Activated naive CD8-positive, alpha-beta T cell treated with anti-CD3 and anti-CD28 coated beads for 36 hours (primary cell): ENCODE data around the gene WDR7. TPM values are rescaled to one million over a fixed set of nuclear protein-coding genes. Genes with fewer than 3 reads are reported as not detected.

Experiments used
- DNase-seq: peaks from one replicate; pipeline ENCODE4 v3.0.0; 2021
- H3K27ac Mint-ChIP-seq: one replicate; pipeline ENCODE4 v1.8.0; 2022; ENCODE audit warnings: mild to moderate bottlenecking, moderate library complexity, mixed read lengths
- H3K27me3 Mint-ChIP-seq: one replicate; pipeline ENCODE4 v1.8.0; 2022; ENCODE audit warnings: mild to moderate bottlenecking, mixed read lengths
- H3K36me3 Mint-ChIP-seq: one replicate; pipeline ENCODE4 v1.8.0; 2021; ENCODE audit warnings: mild to moderate bottlenecking, mixed read lengths
- H3K4me1 Mint-ChIP-seq: one replicate; pipeline ENCODE4 v1.8.0; 2021; ENCODE audit warnings: mixed read lengths
- H3K4me3 Mint-ChIP-seq: one replicate; pipeline ENCODE4 v1.8.0; 2022; ENCODE audit warnings: mild to moderate bottlenecking, moderate library complexity, mixed read lengths
- H3K9me3 Mint-ChIP-seq: one replicate; pipeline ENCODE4 v1.8.0; 2022; ENCODE audit warnings: mixed read lengths
- total RNA-seq, 2 experiments: library from RNA; stranded (reverse); gene quantifications; one replicate each; pipeline ENCODE4 v1.2.3, GENCODE V29; 2021

WDR7 gene
- total RNA-seq, 2 experiments from 2014 or later = 16.8 to 22.6 TPM

DNA sequence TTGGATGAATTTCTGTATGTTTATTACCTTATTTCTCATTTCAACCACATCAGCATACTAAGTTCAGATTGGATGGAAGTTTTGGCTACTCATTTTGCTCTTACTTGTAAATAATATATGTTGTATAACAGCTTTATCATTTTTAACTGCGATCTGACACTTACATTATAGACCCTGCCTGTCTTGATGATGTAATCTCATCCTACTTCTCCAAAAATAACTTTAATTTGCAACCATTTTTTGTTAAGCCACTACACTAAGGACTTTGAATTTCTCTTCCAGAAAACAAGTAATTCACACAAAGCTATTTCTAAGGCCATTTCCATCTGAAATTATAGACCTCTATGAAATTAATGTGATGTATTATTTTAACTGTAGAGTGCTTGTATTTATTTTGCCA, 240.7 kb downstream of the WDR7 start:
- no peaks in the 10 kb centered on the region for H3K9me3 Mint-ChIP-seq
- H3K36me3 Mint-ChIP-seq = peaks cover 4% of the 10 kb centered on the region
- no peaks in the 10 kb centered on the region for H3K4me1 Mint-ChIP-seq
- no peak overlapping the region for H3K4me3 Mint-ChIP-seq
- H3K27me3 Mint-ChIP-seq = no peaks in the 10 kb centered on the region
- no peak overlapping the region for H3K27ac Mint-ChIP-seq
- DNase-seq = no peak

- no peak overlapping the region for H3K4me3 Mint-ChIP-seq
Observed at GRCh38 chr18:56897122-56897521, 246.0 kb downstream of the WDR7 start.

GRCh38 chr18:56899660-56900059, 248.5 kb downstream of the WDR7 start:
- DNase-seq = no peak
- no peaks in the 10 kb centered on the region for H3K9me3 Mint-ChIP-seq
- H3K4me3 Mint-ChIP-seq = no peak overlapping the region
- H3K4me1 Mint-ChIP-seq = peaks cover 15% of the 10 kb centered on the region
- no peaks in the 10 kb centered on the region for H3K36me3 Mint-ChIP-seq
- no peak overlapping the region for H3K27ac Mint-ChIP-seq
- H3K27me3 Mint-ChIP-seq = no peaks in the 10 kb centered on the region

More at GRCh38 chr18:56897122-56897521, 246.0 kb downstream of the WDR7 start:
- H3K27me3 Mint-ChIP-seq = no peaks in the 10 kb centered on the region
- peaks cover 15% of the 10 kb centered on the region for H3K4me1 Mint-ChIP-seq
- no peak overlapping the region for H3K27ac Mint-ChIP-seq
- H3K9me3 Mint-ChIP-seq = no peaks in the 10 kb centered on the region
- DNase-seq = no peak
- H3K36me3 Mint-ChIP-seq = no peaks in the 10 kb centered on the region

- Mint-ChIP-seq H3K27ac (no peak overlapping the region), H3K9me3 (no peaks in the 10 kb centered on the region), H3K27me3 (no peaks in the 10 kb centered on the region), H3K36me3 (no peaks in the 10 kb centered on the region), H3K4me3 (no peak overlapping the region), H3K4me1 (peaks cover 15% of the 10 kb centered on the region)
- DNase-seq = no peak
Observed at GRCh38 chr18:56900195-56901094, 249.3 kb downstream of the WDR7 start.

DNA sequence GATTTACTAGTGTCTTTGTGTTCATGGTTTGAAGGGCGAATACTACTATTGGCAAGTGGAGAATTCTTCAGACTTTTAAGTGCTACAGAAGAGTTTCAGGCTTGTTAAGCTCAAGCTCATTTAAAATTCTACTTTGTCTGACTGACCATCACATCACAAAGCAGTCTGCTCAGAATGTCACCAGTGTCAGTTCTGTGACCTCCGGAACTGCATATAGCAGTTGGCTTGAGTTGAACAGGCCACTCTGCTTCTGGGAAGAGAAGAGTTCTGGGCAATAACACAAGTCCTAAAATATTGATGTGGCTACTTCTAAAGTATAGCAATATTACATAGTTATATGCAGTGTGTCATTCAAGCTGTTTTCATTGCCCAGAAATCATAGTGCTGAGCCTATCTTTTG, 250.8 kb downstream of the WDR7 start:
- no peak overlapping the region for H3K4me3 Mint-ChIP-seq
- H3K36me3 Mint-ChIP-seq = peaks cover 5% of the 10 kb centered on the region
- no peaks in the 10 kb centered on the region for H3K27me3 Mint-ChIP-seq
- DNase-seq = no peak
- no peaks in the 10 kb centered on the region for H3K9me3 Mint-ChIP-seq
- peaks cover 15% of the 10 kb centered on the region for H3K4me1 Mint-ChIP-seq
- no peak overlapping the region for H3K27ac Mint-ChIP-seq

DNA sequence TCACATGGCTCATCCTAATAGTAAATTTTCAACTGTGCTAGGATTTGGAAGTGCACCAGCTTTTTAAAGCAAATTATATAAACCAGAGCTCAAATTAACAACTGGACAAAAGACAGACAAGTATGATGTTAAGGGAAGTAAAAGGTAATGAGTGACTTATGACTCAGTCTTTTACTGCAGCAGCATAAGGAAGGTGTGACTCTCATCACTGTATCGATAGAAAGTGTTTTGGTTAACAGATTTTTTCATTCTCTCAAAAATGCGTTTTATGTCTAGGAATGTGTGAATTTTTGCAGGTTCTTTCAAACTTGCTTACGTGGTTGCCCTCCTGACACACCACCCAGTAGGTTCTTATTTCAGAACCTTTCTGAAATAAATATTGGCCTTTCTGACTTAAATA, 251.5 kb downstream of the WDR7 start:
- Mint-ChIP-seq H3K4me3 (no peak overlapping the region), H3K36me3 (peaks cover 5% of the 10 kb centered on the region), H3K4me1 (peaks cover 15% of the 10 kb centered on the region), H3K9me3 (no peaks in the 10 kb centered on the region), H3K27me3 (no peaks in the 10 kb centered on the region), H3K27ac (no peak overlapping the region)
- DNase-seq = no peak

DNA sequence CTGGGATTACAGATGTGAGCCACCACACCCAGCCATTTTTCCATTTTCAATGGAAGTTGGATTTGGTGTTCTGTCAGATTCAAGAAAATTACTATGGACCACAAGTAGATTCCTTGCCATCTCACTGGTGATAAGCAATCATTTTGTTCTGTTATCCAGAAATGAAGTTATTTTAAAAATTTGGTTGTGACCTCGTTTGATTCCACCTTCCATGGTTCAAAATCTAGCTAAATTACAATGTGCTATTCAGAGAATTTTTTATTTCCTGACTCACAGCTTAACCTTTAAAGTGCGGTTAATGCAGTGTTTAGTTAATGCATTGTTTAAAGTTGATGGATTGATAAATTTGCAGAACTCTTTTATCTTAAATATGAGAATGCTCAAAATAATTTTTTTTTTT, 252.5 kb downstream of the WDR7 start:
- H3K36me3 Mint-ChIP-seq = peaks cover 5% of the 10 kb centered on the region
- H3K9me3 Mint-ChIP-seq = no peaks in the 10 kb centered on the region
- no peak for DNase-seq
- H3K4me3 Mint-ChIP-seq = no peak overlapping the region
- H3K27ac Mint-ChIP-seq = no peak overlapping the region
- H3K27me3 Mint-ChIP-seq = no peaks in the 10 kb centered on the region
- peaks cover 10% of the 10 kb centered on the region for H3K4me1 Mint-ChIP-seq

DNA sequence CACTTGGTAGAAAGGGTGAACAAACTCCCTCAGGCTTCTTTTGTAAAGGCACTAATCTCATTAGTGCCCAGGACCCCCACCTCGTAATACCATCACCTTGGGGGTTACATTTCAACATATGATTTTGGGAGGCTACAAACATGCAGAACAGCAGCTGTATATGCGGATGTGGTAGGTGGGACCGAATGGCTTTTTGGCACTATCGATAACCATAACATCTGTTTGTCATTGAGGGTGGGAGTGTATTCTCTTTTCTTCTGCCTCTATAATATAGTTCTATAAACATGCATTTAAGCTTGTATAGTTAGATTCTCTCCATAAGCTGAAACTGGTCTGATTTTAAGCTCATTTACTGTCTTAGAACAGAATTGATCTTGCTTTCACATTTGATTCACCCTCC, 256.6 kb downstream of the WDR7 start:
- DNase-seq = no peak
- H3K4me1 Mint-ChIP-seq = no peaks in the 10 kb centered on the region
- H3K36me3 Mint-ChIP-seq = peaks cover 7% of the 10 kb centered on the region
- no peak overlapping the region for H3K27ac Mint-ChIP-seq
- H3K9me3 Mint-ChIP-seq = no peaks in the 10 kb centered on the region
- no peak overlapping the region for H3K4me3 Mint-ChIP-seq
- H3K27me3 Mint-ChIP-seq = no peaks in the 10 kb centered on the region

DNA sequence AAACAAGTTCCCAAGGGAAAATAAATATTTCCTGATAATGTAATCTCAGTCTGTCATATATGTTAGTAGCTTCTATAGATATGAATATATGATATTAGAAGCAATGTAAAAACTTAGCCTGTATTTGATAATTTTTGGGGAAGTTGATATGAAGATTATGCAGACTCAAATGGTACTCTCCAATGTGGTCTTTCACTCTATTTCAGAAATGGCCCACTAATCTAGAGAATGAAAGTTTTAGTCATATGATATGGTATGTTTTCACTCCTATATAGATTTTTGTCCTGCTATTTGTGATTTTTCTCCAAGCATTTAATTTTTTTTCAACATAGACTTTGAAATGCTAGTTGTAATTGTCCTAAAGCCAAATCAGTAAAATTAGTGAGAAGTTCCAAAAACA, 259.1 kb downstream of the WDR7 start:
- Mint-ChIP-seq H3K4me3 (no peak overlapping the region), H3K27ac (no peak overlapping the region), H3K9me3 (no peaks in the 10 kb centered on the region), H3K36me3 (peaks cover 11% of the 10 kb centered on the region), H3K4me1 (no peaks in the 10 kb centered on the region), H3K27me3 (no peaks in the 10 kb centered on the region)
- no peak for DNase-seq

- Mint-ChIP-seq H3K36me3 (peaks cover 10% of the 10 kb centered on the region), H3K4me3 (no peak overlapping the region), H3K27ac (no peak overlapping the region), H3K9me3 (no peaks in the 10 kb centered on the region), H3K4me1 (no peaks in the 10 kb centered on the region), H3K27me3 (no peaks in the 10 kb centered on the region)
- DNase-seq = no peak
Observed at GRCh38 chr18:56910967-56911366, 259.8 kb downstream of the WDR7 start.

GRCh38 chr18:56913941-56914340, 262.8 kb downstream of the WDR7 start:
- Mint-ChIP-seq H3K4me3 (no peak overlapping the region), H3K27ac (no peak overlapping the region), H3K4me1 (no peaks in the 10 kb centered on the region), H3K36me3 (peaks cover 8% of the 10 kb centered on the region), H3K9me3 (no peaks in the 10 kb centered on the region), H3K27me3 (no peaks in the 10 kb centered on the region)
- no peak for DNase-seq

DNA sequence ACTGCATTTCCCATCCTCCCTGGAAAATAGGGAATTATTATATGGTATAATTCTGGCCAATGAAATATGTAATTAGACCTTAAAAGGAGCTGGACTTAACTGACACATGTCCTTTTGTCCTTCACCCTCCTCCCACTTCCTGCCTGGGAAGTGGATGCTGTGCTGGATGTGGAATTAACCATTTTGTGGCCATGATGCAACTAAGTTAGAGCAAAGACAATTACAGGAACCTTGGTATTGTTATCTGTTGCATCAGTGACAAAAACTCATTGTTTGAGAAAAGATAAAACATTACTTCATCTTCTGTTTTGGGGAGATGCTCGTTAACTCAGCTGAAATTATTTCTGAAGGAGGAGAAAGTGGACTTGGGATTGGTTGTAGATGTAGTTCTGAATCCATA, 268.0 kb downstream of the WDR7 start:
- Mint-ChIP-seq H3K4me3 (no peak overlapping the region), H3K27me3 (no peaks in the 10 kb centered on the region), H3K36me3 (peaks cover 3% of the 10 kb centered on the region), H3K4me1 (no peaks in the 10 kb centered on the region), H3K9me3 (no peaks in the 10 kb centered on the region), H3K27ac (no peak overlapping the region)
- DNase-seq = no peak

GRCh38 chr18:56921896-56922480, 270.8 kb downstream of the WDR7 start:
- no peaks in the 10 kb centered on the region for H3K27me3 Mint-ChIP-seq
- H3K36me3 Mint-ChIP-seq = peaks cover 3% of the 10 kb centered on the region
- DNase-seq = no peak
- no peaks in the 10 kb centered on the region for H3K9me3 Mint-ChIP-seq
- H3K4me3 Mint-ChIP-seq = no peak overlapping the region
- H3K4me1 Mint-ChIP-seq = no peaks in the 10 kb centered on the region
- no peak overlapping the region for H3K27ac Mint-ChIP-seq

GRCh38 chr18:56926734-56927133, 275.6 kb downstream of the WDR7 start:
- no peak for DNase-seq
- no peak overlapping the region for H3K27ac Mint-ChIP-seq
- no peaks in the 10 kb centered on the region for H3K27me3 Mint-ChIP-seq
- H3K36me3 Mint-ChIP-seq = peaks cover 7% of the 10 kb centered on the region
- H3K4me3 Mint-ChIP-seq = no peak overlapping the region
- no peaks in the 10 kb centered on the region for H3K9me3 Mint-ChIP-seq
- no peaks in the 10 kb centered on the region for H3K4me1 Mint-ChIP-seq

- Mint-ChIP-seq H3K4me3 (no peak overlapping the region), H3K4me1 (no peaks in the 10 kb centered on the region), H3K36me3 (peaks cover 10% of the 10 kb centered on the region), H3K27ac (no peak overlapping the region), H3K27me3 (no peaks in the 10 kb centered on the region), H3K9me3 (no peaks in the 10 kb centered on the region)
- no peak for DNase-seq
Observed at GRCh38 chr18:56927786-56928185, 276.6 kb downstream of the WDR7 start.

- Mint-ChIP-seq H3K27ac (no peak overlapping the region), H3K4me1 (no peaks in the 10 kb centered on the region), H3K4me3 (no peak overlapping the region), H3K9me3 (no peaks in the 10 kb centered on the region), H3K36me3 (peaks cover 11% of the 10 kb centered on the region), H3K27me3 (no peaks in the 10 kb centered on the region)
- no peak for DNase-seq
Observed at GRCh38 chr18:56929886-56930285, 278.7 kb downstream of the WDR7 start.
